ENCODE data around the gene CLDND2. TPM values are rescaled to one million over a fixed set of nuclear protein-coding genes. Genes with fewer than 3 reads are reported as not detected.

Gene CLDND2
- total RNA-seq, 1 donor from 2014 or later: 0.84 TPM

DNA sequence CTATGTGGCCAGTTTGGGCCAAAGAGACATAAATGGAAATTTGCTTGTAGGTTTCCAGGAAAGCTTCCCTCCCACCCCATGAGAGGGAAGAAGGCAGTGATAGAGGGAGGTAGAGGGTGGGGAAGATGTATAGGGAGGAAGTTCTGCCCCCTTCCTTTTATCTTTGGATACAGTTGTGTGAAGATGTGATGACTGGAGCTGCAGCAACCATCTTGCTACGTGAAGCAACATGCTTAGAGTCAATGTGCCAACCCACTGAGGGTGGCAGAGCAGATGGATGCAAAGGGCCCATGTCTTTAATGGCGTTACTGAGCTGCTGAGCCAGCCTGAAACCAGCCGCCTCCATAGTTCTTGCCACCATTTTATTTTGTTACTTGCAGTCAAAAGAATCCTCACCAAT, 37.6 kb downstream of the CLDND2 start:
- no peak for DNase-seq (ENCODE audit: low read depth)
- Histone ChIP-seq H3K4me3 (ENCODE audit: insufficient read depth, low read depth, low read length) (no peak overlapping the region), H3K79me2 (ENCODE audit: insufficient read depth, low read length) (no peaks in the 10 kb centered on the region), H3K4me1 (ENCODE audit: insufficient read depth, low read length) (no peaks in the 10 kb centered on the region), H3K27ac (ENCODE audit: low read depth, low read length) (no peak overlapping the region), H3K9me3 (ENCODE audit: insufficient read depth, low read depth, low read length) (no peaks in the 10 kb centered on the region), H3K36me3 (ENCODE audit: insufficient read depth, low read length) (no peaks in the 10 kb centered on the region), H4K20me1 (ENCODE audit: insufficient read depth, low read length) (no peaks in the 10 kb centered on the region), H3K9ac (ENCODE audit: low read length) (no peak overlapping the region), H2AFZ (ENCODE audit: low read depth, low read length) (no peak overlapping the region), H3K4me2 (ENCODE audit: low read length) (no peak overlapping the region), H3K27me3 (ENCODE audit: insufficient read depth, low read length) (no peaks in the 10 kb centered on the region)
- no peak overlapping the region for H3K27ac Mint-ChIP-seq (ENCODE audit: unreplicated experiment)
- no peak overlapping the region for H3K4me3 Mint-ChIP-seq (ENCODE audit: unreplicated experiment)
- no peak for FAIRE-seq
- H3K9me3 Mint-ChIP-seq (ENCODE audit: unreplicated experiment): peaks cover 4% of the 10 kb centered on the region
- H3K36me3 Mint-ChIP-seq (ENCODE audit: low read depth, unreplicated experiment): peaks cover 19% of the 10 kb centered on the region
- TF ChIP-seq, protein P1, sequence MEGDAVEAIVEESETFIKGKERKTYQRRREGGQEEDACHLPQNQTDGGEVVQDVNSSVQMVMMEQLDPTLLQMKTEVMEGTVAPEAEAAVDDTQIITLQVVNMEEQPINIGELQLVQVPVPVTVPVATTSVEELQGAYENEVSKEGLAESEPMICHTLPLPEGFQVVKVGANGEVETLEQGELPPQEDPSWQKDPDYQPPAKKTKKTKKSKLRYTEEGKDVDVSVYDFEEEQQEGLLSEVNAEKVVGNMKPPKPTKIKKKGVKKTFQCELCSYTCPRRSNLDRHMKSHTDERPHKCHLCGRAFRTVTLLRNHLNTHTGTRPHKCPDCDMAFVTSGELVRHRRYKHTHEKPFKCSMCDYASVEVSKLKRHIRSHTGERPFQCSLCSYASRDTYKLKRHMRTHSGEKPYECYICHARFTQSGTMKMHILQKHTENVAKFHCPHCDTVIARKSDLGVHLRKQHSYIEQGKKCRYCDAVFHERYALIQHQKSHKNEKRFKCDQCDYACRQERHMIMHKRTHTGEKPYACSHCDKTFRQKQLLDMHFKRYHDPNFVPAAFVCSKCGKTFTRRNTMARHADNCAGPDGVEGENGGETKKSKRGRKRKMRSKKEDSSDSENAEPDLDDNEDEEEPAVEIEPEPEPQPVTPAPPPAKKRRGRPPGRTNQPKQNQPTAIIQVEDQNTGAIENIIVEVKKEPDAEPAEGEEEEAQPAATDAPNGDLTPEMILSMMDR (IDR thresholded peaks at IDR 0.05; ENCODE audit: insufficient read depth, low read depth, low read length): no peak
- TF ChIP-seq EZH2 (IDR thresholded peaks at IDR 0.05; ENCODE audit: insufficient read depth, low read length): no peak
- no peaks in the 10 kb centered on the region for H3K4me1 Mint-ChIP-seq (ENCODE audit: low read depth, unreplicated experiment)
- peaks cover 4% of the 10 kb centered on the region for H3K27me3 Mint-ChIP-seq (ENCODE audit: low read depth, unreplicated experiment)

DNA sequence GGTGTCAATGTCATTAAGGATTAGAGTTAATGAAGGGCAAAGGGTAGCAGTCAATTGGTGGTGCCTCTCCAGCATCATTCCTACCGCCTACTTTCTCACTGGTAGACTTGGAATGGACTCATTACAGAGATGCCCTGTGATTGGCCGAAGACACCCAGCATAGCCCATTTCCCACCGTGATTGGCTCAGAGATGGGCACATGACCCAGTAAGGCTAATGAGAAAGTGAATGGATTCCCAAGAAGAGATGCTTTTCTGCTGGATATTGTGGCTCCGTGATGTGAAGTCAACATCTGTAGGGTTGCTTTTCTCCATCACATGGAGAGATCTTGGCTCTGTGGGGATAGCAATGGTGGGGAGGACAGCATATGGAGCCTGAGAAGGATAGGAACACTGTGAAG, 38.4 kb downstream of the CLDND2 start:
- H3K4me3 ChIP-seq (ENCODE audit: insufficient read depth, low read depth, low read length): no peak overlapping the region
- TF ChIP-seq EZH2 (IDR thresholded peaks at IDR 0.05; ENCODE audit: insufficient read depth, low read length): no peak
- TF ChIP-seq, protein P1 (IDR thresholded peaks at IDR 0.05; ENCODE audit: insufficient read depth, low read depth, low read length): no peak
- DNase-seq (ENCODE audit: low read depth): no peak
- no peaks in the 10 kb centered on the region for H3K27me3 ChIP-seq (ENCODE audit: insufficient read depth, low read length)
- H3K27ac ChIP-seq (ENCODE audit: low read depth, low read length): no peak overlapping the region
- H4K20me1 ChIP-seq (ENCODE audit: insufficient read depth, low read length): no peaks in the 10 kb centered on the region
- Mint-ChIP-seq H3K36me3 (ENCODE audit: low read depth, unreplicated experiment) (peaks cover 22% of the 10 kb centered on the region), H3K4me3 (ENCODE audit: unreplicated experiment) (no peak overlapping the region), H3K27me3 (ENCODE audit: low read depth, unreplicated experiment) (peaks cover 12% of the 10 kb centered on the region), H3K4me1 (ENCODE audit: low read depth, unreplicated experiment) (no peaks in the 10 kb centered on the region), H3K27ac (ENCODE audit: unreplicated experiment) (no peak overlapping the region), H3K9me3 (ENCODE audit: unreplicated experiment) (peaks cover 4% of the 10 kb centered on the region)
- no peaks in the 10 kb centered on the region for H3K36me3 ChIP-seq (ENCODE audit: insufficient read depth, low read length)
- no peaks in the 10 kb centered on the region for H3K4me1 ChIP-seq (ENCODE audit: insufficient read depth, low read length)
- no peak overlapping the region for H2AFZ ChIP-seq (ENCODE audit: low read depth, low read length)
- FAIRE-seq: no peak
- H3K4me2 ChIP-seq (ENCODE audit: low read length): no peak overlapping the region
- no peaks in the 10 kb centered on the region for H3K79me2 ChIP-seq (ENCODE audit: insufficient read depth, low read length)
- no peaks in the 10 kb centered on the region for H3K9me3 ChIP-seq (ENCODE audit: insufficient read depth, low read depth, low read length)
- H3K9ac ChIP-seq (ENCODE audit: low read length): no peak overlapping the region

DNA sequence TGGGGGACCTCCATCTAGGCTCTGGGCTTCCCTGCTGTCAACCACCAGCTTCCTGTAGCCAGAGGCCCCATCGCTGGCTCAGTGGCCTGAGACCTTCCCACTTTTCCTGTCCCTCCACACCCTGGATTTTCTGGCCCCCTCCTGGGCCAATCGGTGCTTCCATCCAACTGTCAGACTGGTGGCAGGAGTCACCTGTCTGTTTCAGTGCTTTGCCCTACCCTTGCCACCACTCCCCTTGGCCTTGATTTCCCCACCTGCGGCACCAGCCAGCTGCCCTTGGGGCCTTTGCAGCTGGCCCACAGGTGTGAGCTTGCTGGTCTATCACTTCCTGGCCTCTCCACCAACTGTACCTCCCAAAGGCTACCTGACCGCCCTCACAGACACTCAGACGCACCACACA, 39.4 kb downstream of the CLDND2 start:
- FAIRE-seq: no peak
- Mint-ChIP-seq H3K9me3 (ENCODE audit: unreplicated experiment) (peaks cover 4% of the 10 kb centered on the region), H3K27ac (ENCODE audit: unreplicated experiment) (no peak overlapping the region), H3K27me3 (ENCODE audit: low read depth, unreplicated experiment) (peaks cover 17% of the 10 kb centered on the region), H3K36me3 (ENCODE audit: low read depth, unreplicated experiment) (peaks cover 20% of the 10 kb centered on the region), H3K4me1 (ENCODE audit: low read depth, unreplicated experiment) (no peaks in the 10 kb centered on the region), H3K4me3 (ENCODE audit: unreplicated experiment) (no peak overlapping the region)
- Histone ChIP-seq H3K9ac (ENCODE audit: low read length) (no peak overlapping the region), H3K4me3 (ENCODE audit: insufficient read depth, low read depth, low read length) (no peak overlapping the region), H4K20me1 (ENCODE audit: insufficient read depth, low read length) (no peaks in the 10 kb centered on the region), H3K36me3 (ENCODE audit: insufficient read depth, low read length) (no peaks in the 10 kb centered on the region), H3K4me2 (ENCODE audit: low read length) (no peak overlapping the region), H3K27me3 (ENCODE audit: insufficient read depth, low read length) (no peaks in the 10 kb centered on the region), H2AFZ (ENCODE audit: low read depth, low read length) (no peak overlapping the region), H3K9me3 (ENCODE audit: insufficient read depth, low read depth, low read length) (no peaks in the 10 kb centered on the region), H3K27ac (ENCODE audit: low read depth, low read length) (no peak overlapping the region), H3K4me1 (ENCODE audit: insufficient read depth, low read length) (no peaks in the 10 kb centered on the region), H3K79me2 (ENCODE audit: insufficient read depth, low read length) (no peaks in the 10 kb centered on the region)
- DNase-seq (ENCODE audit: low read depth): no peak
- TF ChIP-seq EZH2 (IDR thresholded peaks at IDR 0.05; ENCODE audit: insufficient read depth, low read length): no peak
- TF ChIP-seq, protein P1 (IDR thresholded peaks at IDR 0.05; ENCODE audit: insufficient read depth, low read depth, low read length): no peak

Data from astrocyte (in vitro differentiated cells and primary cell).